Astrocyte (in vitro differentiated cells and primary cell): Measurements from ENCODE around the gene PRXL2B.

Experiments used
- CTCF ChIP-seq: IDR thresholded peaks from 2 replicates; pipeline ENCODE4 v1.5.1; 2011; ENCODE audit warnings: low read depth, mild to moderate bottlenecking, inconsistent platforms, low read length, moderate library complexity; ENCODE audit not compliant: insufficient read depth
- EZH2 ChIP-seq: IDR thresholded peaks from 2 replicates; pipeline ENCODE4 v1.6.1; 2012; ENCODE audit warnings: mild to moderate bottlenecking, low read length, inconsistent platforms; ENCODE audit not compliant: insufficient read depth

- TF ChIP-seq CTCF: no peak
- TF ChIP-seq EZH2: no peak
Observed at GRCh38 chr1:2587071-2587859, 688 bp downstream of the PRXL2B start.
